ENCODE data around the gene SLC26A4. TPM values are rescaled to one million over a fixed set of nuclear protein-coding genes. Genes with fewer than 3 reads are reported as not detected.

Gene SLC26A4
- total RNA-seq, 1 experiment from 2014 or later, result not detected

DNA sequence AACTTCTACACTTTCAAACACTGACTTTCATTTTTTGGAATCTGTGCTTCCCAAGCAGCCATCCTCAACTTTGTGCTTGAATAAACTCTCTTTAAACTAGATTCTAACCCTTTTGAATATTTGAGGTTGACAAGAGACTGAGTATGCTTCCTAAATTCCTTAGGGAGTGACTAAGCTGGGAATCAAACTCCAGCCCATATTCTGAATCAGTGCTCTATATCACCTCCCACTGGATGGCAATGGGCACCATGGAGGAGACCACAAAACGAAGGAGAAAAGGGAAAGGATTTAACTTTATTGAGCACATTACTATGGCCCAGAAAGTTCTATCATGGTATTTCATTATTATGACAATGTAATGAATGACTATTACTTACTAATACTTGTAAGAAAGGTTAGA is 17.2 kb upstream of the SLC26A4 start:
- Histone ChIP-seq H3K4me3 (ENCODE audit: low read depth, low read length) (no peak overlapping the region), H3K9me3 (no peaks in the 10 kb centered on the region), H3K27me3 (replicated peaks; ENCODE audit: control insufficient read depth, insufficient read depth, low read length) (no peaks in the 10 kb centered on the region; the same call in 1 of the 2 replicates), H3K36me3 (ENCODE audit: control insufficient read depth, insufficient read depth, low read length) (no peaks in the 10 kb centered on the region), H3K4me1 (no peaks in the 10 kb centered on the region)
- Mint-ChIP-seq H3K27ac (ENCODE audit: unreplicated experiment) (no peak overlapping the region), H3K4me3 (ENCODE audit: unreplicated experiment) (no peak overlapping the region), H3K36me3 (ENCODE audit: insufficient read depth, unreplicated experiment) (no peaks in the 10 kb centered on the region), H3K4me1 (ENCODE audit: low read depth, unreplicated experiment) (no peaks in the 10 kb centered on the region), H3K27me3 (ENCODE audit: insufficient read depth, unreplicated experiment) (peaks cover 23% of the 10 kb centered on the region), H3K9me3 (ENCODE audit: unreplicated experiment) (peaks cover 10% of the 10 kb centered on the region)
- intact Hi-C loops (cut with micrococcal nuclease; ENCODE audit: unreplicated experiment), result no loop called here
- no TSS peak for BruUV-seq (replicated peaks)
- ChIA-PET CTCF (no interaction called here), POLR2A (no interaction called here)
- TF ChIP-seq CTCF (IDR thresholded peaks at IDR 0.05; ENCODE audit: insufficient read depth in 1 of 2, low read depth in 1 of 2, low read length in 1 of 2, severe bottlenecking in 1 of 2, unreplicated experiment in 1 of 2), result no peak
- DNase-seq, result no peak

DNA sequence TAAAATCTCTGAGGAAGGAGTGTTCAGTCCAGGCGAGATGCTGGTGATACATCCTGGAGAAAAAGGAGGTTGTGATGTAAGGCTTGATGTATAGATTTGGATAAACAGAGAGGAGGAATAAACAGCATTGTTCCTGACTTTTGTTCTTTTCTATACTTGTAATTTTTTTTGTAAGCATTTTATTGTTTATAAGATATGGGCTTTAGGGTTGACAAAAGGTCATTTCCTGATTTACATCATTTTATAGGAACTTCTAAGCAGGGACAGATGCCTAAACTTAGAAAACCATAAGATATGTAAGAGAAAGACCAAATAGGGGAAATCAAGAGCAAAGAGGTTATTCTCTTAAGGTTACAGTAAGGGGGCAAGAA is 16.7 kb upstream of the SLC26A4 start:
- no peaks in the 10 kb centered on the region for H3K4me1 Mint-ChIP-seq (ENCODE audit: low read depth, unreplicated experiment)
- POLR2A ChIA-PET, result no interaction called here
- Histone ChIP-seq H3K4me3 (ENCODE audit: low read depth, low read length) (no peak overlapping the region), H3K36me3 (ENCODE audit: control insufficient read depth, insufficient read depth, low read length) (no peaks in the 10 kb centered on the region), H3K9me3 (no peaks in the 10 kb centered on the region), H3K27me3 (replicated peaks; ENCODE audit: control insufficient read depth, insufficient read depth, low read length) (no peaks in the 10 kb centered on the region; the same call in 1 of the 2 replicates), H3K4me1 (no peaks in the 10 kb centered on the region)
- H3K27me3 Mint-ChIP-seq (ENCODE audit: insufficient read depth, unreplicated experiment), result peaks cover 22% of the 10 kb centered on the region
- CTCF ChIA-PET, result no interaction called here
- H3K36me3 Mint-ChIP-seq (ENCODE audit: insufficient read depth, unreplicated experiment), result no peaks in the 10 kb centered on the region
- H3K27ac Mint-ChIP-seq (ENCODE audit: unreplicated experiment), result no peak overlapping the region
- BruUV-seq (replicated peaks), result no TSS peak
- intact Hi-C loops (cut with micrococcal nuclease; ENCODE audit: unreplicated experiment), result no loop called here
- DNase-seq, result no peak
- H3K4me3 Mint-ChIP-seq (ENCODE audit: unreplicated experiment), result no peak overlapping the region
- no peak for TF ChIP-seq CTCF (IDR thresholded peaks at IDR 0.05; ENCODE audit: insufficient read depth in 1 of 2, low read depth in 1 of 2, low read length in 1 of 2, severe bottlenecking in 1 of 2, unreplicated experiment in 1 of 2)
- H3K9me3 Mint-ChIP-seq (ENCODE audit: unreplicated experiment), result peaks cover 10% of the 10 kb centered on the region

DNA sequence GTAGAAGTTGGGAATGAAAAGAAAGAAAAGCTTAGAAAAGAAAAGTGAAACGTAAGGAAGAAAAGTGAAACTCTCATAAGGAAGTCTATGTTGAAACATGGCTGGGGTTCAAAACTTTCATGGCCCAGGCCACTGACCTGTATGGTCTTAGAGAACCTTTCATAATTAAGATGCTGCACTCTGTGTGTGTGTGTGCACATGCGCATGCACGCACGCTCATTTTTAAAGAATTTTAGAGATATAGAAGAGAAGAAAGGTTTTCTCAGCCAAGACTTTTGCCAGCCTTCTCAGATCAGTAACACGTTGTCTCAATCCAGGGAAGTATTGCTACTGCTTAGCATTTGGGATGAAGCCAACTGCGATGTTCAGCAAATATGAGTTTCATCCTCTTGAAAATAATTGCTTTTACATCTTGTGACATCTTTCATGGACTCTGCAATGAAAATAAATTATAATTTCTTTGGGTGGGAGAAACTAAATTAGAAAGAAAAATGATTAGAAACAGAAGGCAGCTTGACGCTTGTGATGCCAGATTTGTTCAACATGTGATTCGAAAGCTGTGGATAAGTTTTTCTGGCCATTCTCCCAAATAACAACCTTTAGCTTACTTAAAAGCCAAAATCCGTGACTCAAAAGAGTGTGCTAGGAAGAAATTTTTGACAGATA is 16.2 kb upstream of the SLC26A4 start:
- no peaks in the 10 kb centered on the region for H3K9me3 ChIP-seq
- H3K36me3 Mint-ChIP-seq (ENCODE audit: insufficient read depth, unreplicated experiment), result no peaks in the 10 kb centered on the region
- no peak for TF ChIP-seq CTCF (IDR thresholded peaks at IDR 0.05; ENCODE audit: insufficient read depth in 1 of 2, low read depth in 1 of 2, low read length in 1 of 2, severe bottlenecking in 1 of 2, unreplicated experiment in 1 of 2)
- intact Hi-C loops (cut with micrococcal nuclease; ENCODE audit: unreplicated experiment), result no loop called here
- POLR2A ChIA-PET, result no interaction called here
- H3K9me3 Mint-ChIP-seq (ENCODE audit: unreplicated experiment), result peaks cover 10% of the 10 kb centered on the region
- DNase-seq, result no peak
- peaks cover 22% of the 10 kb centered on the region for H3K27me3 Mint-ChIP-seq (ENCODE audit: insufficient read depth, unreplicated experiment)
- no peak overlapping the region for H3K27ac Mint-ChIP-seq (ENCODE audit: unreplicated experiment)
- H3K36me3 ChIP-seq (ENCODE audit: control insufficient read depth, insufficient read depth, low read length), result no peaks in the 10 kb centered on the region
- no peak overlapping the region for H3K4me3 Mint-ChIP-seq (ENCODE audit: unreplicated experiment)
- no peaks in the 10 kb centered on the region for H3K4me1 Mint-ChIP-seq (ENCODE audit: low read depth, unreplicated experiment)
- H3K4me1 ChIP-seq, result no peaks in the 10 kb centered on the region
- BruUV-seq (replicated peaks), result no TSS peak
- CTCF ChIA-PET, result no interaction called here
- H3K4me3 ChIP-seq (ENCODE audit: low read depth, low read length), result no peak overlapping the region
- H3K27me3 ChIP-seq (replicated peaks; ENCODE audit: control insufficient read depth, insufficient read depth, low read length), result no peaks in the 10 kb centered on the region; the same call in 1 of the 2 replicates

All from Caco-2 (cell line).